ENCODE measurements around the gene CASP8.

CASP8 gene

GRCh38 chr2:201242571-201243277 is 17.6 kb upstream of the CASP8 start:
- no peak for DNase-seq (ENCODE audit: low spot score)

GRCh38 chr2:201244829-201245228 is 15.5 kb upstream of the CASP8 start:
- DNase-seq (ENCODE audit: low spot score): no peak

GRCh38 chr2:201246280-201246679 is 14.1 kb upstream of the CASP8 start:
- no peak for DNase-seq (ENCODE audit: low spot score)

GRCh38 chr2:201248288-201248844 is 12.0 kb upstream of the CASP8 start:
- DNase-seq (ENCODE audit: low spot score): no peak

- no peak for DNase-seq (ENCODE audit: low spot score)
These were observed 10.4 kb upstream of the CASP8 start for GRCh38 chr2:201249889-201250288.

- DNase-seq (ENCODE audit: low spot score): no peak
These were observed 9.6 kb upstream of the CASP8 start for GRCh38 chr2:201250741-201251140.

- peak; percentile 60 for DNase-seq (ENCODE audit: low spot score)
These were observed 6.1 kb upstream of the CASP8 start for GRCh38 chr2:201254081-201254730.

- no peak for DNase-seq (ENCODE audit: low spot score)
These were observed 4.8 kb upstream of the CASP8 start for GRCh38 chr2:201255408-201256033.

- DNase-seq (ENCODE audit: low spot score): no peak
These were observed 4.3 kb upstream of the CASP8 start for GRCh38 chr2:201256082-201256481.

- DNase-seq (ENCODE audit: low spot score): peak; percentile 57
These were observed 2.9 kb upstream of the CASP8 start for GRCh38 chr2:201257381-201257955.

GRCh38 chr2:201257956-201258665 is 2.2 kb upstream of the CASP8 start:
- DNase-seq (ENCODE audit: low spot score): peak; percentile 98

- no peak for DNase-seq (ENCODE audit: low spot score)
These were observed 1.4 kb upstream of the CASP8 start for GRCh38 chr2:201258666-201259615.

GRCh38 chr2:201261471-201261870 is 1.1 kb downstream of the CASP8 start:
- DNase-seq (ENCODE audit: low spot score): peak; percentile 81

GRCh38 chr2:201261906-201262305 is 1.6 kb downstream of the CASP8 start:
- DNase-seq (ENCODE audit: low spot score): no peak

- peak; percentile 87 for DNase-seq (ENCODE audit: low spot score)
These were observed 2.4 kb downstream of the CASP8 start for GRCh38 chr2:201262718-201263117.

- DNase-seq (ENCODE audit: low spot score): no peak
These were observed 3.4 kb downstream of the CASP8 start for GRCh38 chr2:201263779-201264178.

GRCh38 chr2:201264472-201265173 is 4.3 kb downstream of the CASP8 start:
- DNase-seq (ENCODE audit: low spot score): no peak

- no peak for DNase-seq (ENCODE audit: low spot score)
These were observed 6.3 kb downstream of the CASP8 start for GRCh38 chr2:201266629-201267028.

GRCh38 chr2:201267278-201268030 is 7.1 kb downstream of the CASP8 start:
- DNase-seq (ENCODE audit: low spot score): no peak

Measured in activated CD4-positive, alpha-beta T cell treated with anti-CD3 and anti-CD28 coated beads, Interleukin-2, Interleukin-4, amounts not matched to agents 100 ng/mL and 50 ng/mL, durations not matched to agents 16 hours and 8 hours (primary cell).